HEK293 (cell line): Measurements from ENCODE around the gene SIGLEC1.

Experiments
- ATF2 ChIP-seq: fragments of 450-650 bp; formaldehyde crosslinking; IDR thresholded peaks from 2 replicates; pipeline ENCODE4 v1.5.1; 2016; ENCODE audit warnings: missing biosample characterization, missing genetic modification characterization, low read depth
- CTCF ChIP-seq: fragments of 450-650 bp; formaldehyde crosslinking; IDR thresholded peaks from 2 replicates; pipeline ENCODE4 v1.5.1; 2016; ENCODE audit warnings: missing biosample characterization, missing genetic modification characterization
- ZBTB8A ChIP-seq: fragments of 450-650 bp; formaldehyde crosslinking; IDR thresholded peaks from 2 replicates; pipeline ENCODE4 v1.5.1; 2016; ENCODE audit warnings: missing biosample characterization, missing genetic modification characterization
- ZEB2 ChIP-seq: fragments of 450-650 bp; formaldehyde crosslinking; IDR thresholded peaks from 2 replicates; pipeline ENCODE4 v1.5.1; 2016; ENCODE audit warnings: missing biosample characterization, missing genetic modification characterization
- ZNF10 ChIP-seq: fragments of 450-650 bp; formaldehyde crosslinking; IDR thresholded peaks from 2 replicates; pipeline ENCODE4 v1.5.1; 2017; ENCODE audit warnings: missing biosample characterization, missing genetic modification characterization
- ZNF184 ChIP-seq: fragments of 450-650 bp; IDR thresholded peaks from 2 replicates; pipeline ENCODE4 v1.5.1; 2018; ENCODE audit warnings: missing biosample characterization, mild to moderate bottlenecking, missing genetic modification characterization
- ZNF350 ChIP-seq: fragments of 450-650 bp; formaldehyde crosslinking; IDR thresholded peaks from 2 replicates; pipeline ENCODE4 v1.5.0; 2017; ENCODE audit warnings: missing biosample characterization, mild to moderate bottlenecking, missing genetic modification characterization
- ZNF639 ChIP-seq: fragments of 450-650 bp; formaldehyde crosslinking; IDR thresholded peaks from 2 replicates; pipeline ENCODE4 v1.5.1; 2016; ENCODE audit warnings: missing biosample characterization, missing genetic modification characterization
- ZSCAN30 ChIP-seq: fragments of 450-650 bp; IDR thresholded peaks from 2 replicates; pipeline ENCODE4 v1.5.1; 2018; ENCODE audit warnings: missing biosample characterization, mild to moderate bottlenecking, missing genetic modification characterization, moderate library complexity

- TF ChIP-seq ZNF639 (no peak), CTCF (tag by site-specific recombination) (no peak), ZNF350 (tag by site-specific recombination) (no peak), ZNF184 (tag by site-specific recombination) (no peak), ZBTB8A (tag by site-specific recombination) (no peak), ZEB2 (tag by site-specific recombination) (no peak), ZNF10 (tag by site-specific recombination) (no peak), ATF2 (tag by site-specific recombination) (no peak), ZSCAN30 (tag by site-specific recombination) (no peak)
These were observed 14.7 kb downstream of the SIGLEC1 start for GRCh38 chr20:3697588-3698305.
